GM23338 (cell line): ENCODE measurements around the gene CAMTA1.

Source experiments
- CTCF ChIP-seq, 2 experiments: fragments of 200-600 bp in 1 of 2; sonication (generic) in 1 of 2; conservative IDR thresholded peaks; 2 replicates each; pipeline versions ENCODE4 v1.5.1 to v1.6.1; 2016 to 2017; ENCODE audit warnings: antibody characterized with exemption in 2 of 2, low read depth in 2 of 2, mild to moderate bottlenecking in 2 of 2, moderate library complexity in 1 of 2
- EZH2 ChIP-seq: fragments of 200-600 bp; sonication (generic); IDR thresholded peaks from one replicate; pipeline ENCODE4 v1.8.0; 2017; ENCODE audit warnings: antibody characterized with exemption, mild to moderate bottlenecking, low read depth; ENCODE audit not compliant: unreplicated experiment
- EZH2phosphoT487 ChIP-seq: fragments of 200-600 bp; sonication (generic); IDR thresholded peaks from one replicate; pipeline ENCODE4 v1.8.1; 2018; ENCODE audit warnings: antibody characterized with exemption; ENCODE audit not compliant: unreplicated experiment
- JUNB ChIP-seq: IDR thresholded peaks from one replicate; pipeline ENCODE4 v1.6.1; 2016; ENCODE audit warnings: antibody characterized with exemption; ENCODE audit not compliant: unreplicated experiment
- REST ChIP-seq: IDR thresholded peaks from one replicate; pipeline ENCODE4 v1.6.1; 2018; ENCODE audit warnings: antibody characterized with exemption; ENCODE audit not compliant: unreplicated experiment
- ZNF331 ChIP-seq: fragments of 250-450 bp; sonication (Bioruptor Pico); IDR thresholded peaks from 2 replicates; pipeline ENCODE4 v1.5.0; 2020; ENCODE audit warnings: low read depth, mild to moderate bottlenecking, moderate library complexity
- ZNF462 ChIP-seq: fragments of 250-450 bp; sonication (Bioruptor Pico); IDR thresholded peaks from 2 replicates; pipeline ENCODE4 v1.5.0; 2020; ENCODE audit warnings: mild to moderate bottlenecking, moderate library complexity

GRCh38 chr1:6809461-6809860 lies 24.2 kb downstream of the CAMTA1 start:
- TF ChIP-seq REST (no peak), CTCF (conservative IDR thresholded peaks at IDR 0.05; ENCODE audit: low read depth in 2 of 2) (no peak), EZH2 (no peak), EZH2phosphoT487 (no peak), ZNF462 (CRISPR knock-in tag) (no peak), JUNB (no peak), ZNF331 (CRISPR knock-in tag) (no peak)
